Measurements from ENCODE around the gene ZBTB7C.

The ZBTB7C gene

GRCh38 chr18:48116017-48116416 lies 293.2 kb downstream of the ZBTB7C start:
- POLR2A ChIA-PET: no interaction called here
- Histone ChIP-seq H3K4me1 (ENCODE audit: control insufficient read depth, insufficient read depth, low read length) (no peaks in the 10 kb centered on the region), H3K27ac (ENCODE audit: extremely low read depth, low read depth, low read length) (no peak overlapping the region), H3K4me3 (ENCODE audit: low read depth, low read length) (no peak overlapping the region), H3K36me3 (ENCODE audit: control insufficient read depth in 2 of 2, insufficient read depth in 1 of 2, low read length in 2 of 2) (no peaks in the 10 kb centered on the region), H3K9me3 (ENCODE audit: control insufficient read depth, insufficient read depth, low read depth, low read length) (no peaks in the 10 kb centered on the region)
- TF ChIP-seq, protein P1, sequence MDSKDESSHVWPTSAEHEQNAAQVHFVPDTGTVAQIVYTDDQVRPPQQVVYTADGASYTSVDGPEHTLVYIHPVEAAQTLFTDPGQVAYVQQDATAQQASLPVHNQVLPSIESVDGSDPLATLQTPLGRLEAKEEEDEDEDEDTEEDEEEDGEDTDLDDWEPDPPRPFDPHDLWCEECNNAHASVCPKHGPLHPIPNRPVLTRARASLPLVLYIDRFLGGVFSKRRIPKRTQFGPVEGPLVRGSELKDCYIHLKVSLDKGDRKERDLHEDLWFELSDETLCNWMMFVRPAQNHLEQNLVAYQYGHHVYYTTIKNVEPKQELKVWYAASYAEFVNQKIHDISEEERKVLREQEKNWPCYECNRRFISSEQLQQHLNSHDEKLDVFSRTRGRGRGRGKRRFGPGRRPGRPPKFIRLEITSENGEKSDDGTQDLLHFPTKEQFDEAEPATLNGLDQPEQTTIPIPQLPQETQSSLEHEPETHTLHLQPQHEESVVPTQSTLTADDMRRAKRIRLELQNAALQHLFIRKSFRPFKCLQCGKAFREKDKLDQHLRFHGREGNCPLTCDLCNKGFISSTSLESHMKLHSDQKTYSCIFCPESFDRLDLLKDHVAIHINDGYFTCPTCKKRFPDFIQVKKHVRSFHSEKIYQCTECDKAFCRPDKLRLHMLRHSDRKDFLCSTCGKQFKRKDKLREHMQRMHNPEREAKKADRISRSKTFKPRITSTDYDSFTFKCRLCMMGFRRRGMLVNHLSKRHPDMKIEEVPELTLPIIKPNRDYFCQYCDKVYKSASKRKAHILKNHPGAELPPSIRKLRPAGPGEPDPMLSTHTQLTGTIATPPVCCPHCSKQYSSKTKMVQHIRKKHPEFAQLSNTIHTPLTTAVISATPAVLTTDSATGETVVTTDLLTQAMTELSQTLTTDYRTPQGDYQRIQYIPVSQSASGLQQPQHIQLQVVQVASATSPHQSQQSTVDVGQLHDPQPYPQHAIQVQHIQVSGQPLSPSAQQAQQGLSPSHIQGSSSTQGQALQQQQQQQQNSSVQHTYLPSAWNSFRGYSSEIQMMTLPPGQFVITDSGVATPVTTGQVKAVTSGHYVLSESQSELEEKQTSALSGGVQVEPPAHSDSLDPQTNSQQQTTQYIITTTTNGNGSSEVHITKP (tag by site-specific recombination; IDR thresholded peaks at IDR 0.05): peak; percentile 64
- no peak for TF ChIP-seq KLF7 (tag by site-specific recombination; IDR thresholded peaks at IDR 0.05; ENCODE audit: borderline replicate concordance)
- CTCF ChIA-PET: no interaction called here

DNA sequence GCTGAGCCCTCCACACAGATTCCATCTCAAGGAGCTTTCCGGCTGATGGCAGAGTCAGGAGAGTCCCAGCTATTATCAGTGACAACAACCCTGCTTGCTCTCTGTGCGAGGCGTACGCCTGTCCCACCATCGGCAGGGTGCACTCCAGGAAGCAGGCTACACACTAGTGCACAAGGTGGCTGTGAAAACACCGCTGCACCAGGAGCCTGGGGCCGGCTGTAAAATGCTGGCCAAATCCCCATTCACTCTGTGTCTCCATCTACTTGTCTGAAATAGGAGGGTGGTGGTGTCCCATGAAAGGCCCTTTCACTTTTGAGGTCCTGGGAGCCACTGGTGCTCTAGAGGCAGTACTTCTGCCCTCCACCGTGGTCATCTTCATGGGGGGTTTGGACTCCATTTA lies 295.5 kb downstream of the ZBTB7C start:
- no peak overlapping the region for H3K27ac ChIP-seq (ENCODE audit: extremely low read depth, low read depth, low read length)
- H3K4me1 ChIP-seq (ENCODE audit: control insufficient read depth, insufficient read depth, low read length): no peaks in the 10 kb centered on the region
- TF ChIP-seq ZNF302 (tag by site-specific recombination; IDR thresholded peaks at IDR 0.05; ENCODE audit: low read depth) (no peak), OSR2 (tag by site-specific recombination; IDR thresholded peaks at IDR 0.05) (no peak), ZSCAN23 (tag by site-specific recombination; IDR thresholded peaks at IDR 0.05) (no peak), ZNF76 (tag by site-specific recombination; IDR thresholded peaks at IDR 0.05; ENCODE audit: borderline replicate concordance, low read depth) (no peak), ZNF394 (tag by site-specific recombination; IDR thresholded peaks at IDR 0.05; ENCODE audit: borderline replicate concordance) (no peak)
- no peaks in the 10 kb centered on the region for H3K36me3 ChIP-seq (ENCODE audit: control insufficient read depth in 2 of 2, insufficient read depth in 1 of 2, low read length in 2 of 2)
- no peak overlapping the region for H3K4me3 ChIP-seq (ENCODE audit: low read depth, low read length)
- H3K9me3 ChIP-seq (ENCODE audit: control insufficient read depth, insufficient read depth, low read depth, low read length): no peaks in the 10 kb centered on the region
- CTCF ChIA-PET: interaction anchor here (0.5 kb wide), 1 partner anchor 334 kb away, joined by 4 read pairs; no protein-coding TSS in a partner anchor
- POLR2A ChIA-PET: no interaction called here

DNA sequence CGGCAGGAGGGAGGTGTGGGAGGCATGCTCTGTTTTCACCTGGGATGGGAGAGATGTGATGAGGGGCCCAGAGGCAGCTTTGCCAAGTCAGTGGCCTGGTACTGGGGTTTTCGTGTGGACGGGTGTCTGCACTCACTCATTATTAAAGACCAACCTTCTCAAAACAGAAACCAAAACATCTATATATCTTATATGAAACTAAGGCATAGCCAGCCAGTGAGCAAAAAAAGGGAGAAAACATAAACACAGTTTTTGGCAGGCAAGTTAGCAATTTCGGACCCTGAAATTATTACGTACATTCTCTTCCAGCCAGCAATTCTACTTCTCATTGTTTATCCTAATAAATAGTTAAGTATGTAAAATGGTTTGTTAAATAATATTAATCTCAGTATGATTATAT lies 297.6 kb downstream of the ZBTB7C start:
- ChIA-PET POLR2A (no interaction called here), CTCF (interaction anchor here (0.6 kb wide), 1 partner anchor 23 kb away, joined by 3 read pairs; no protein-coding TSS in a partner anchor)
- H3K27ac ChIP-seq (ENCODE audit: extremely low read depth, low read depth, low read length): no peak overlapping the region
- TF ChIP-seq ZNF211 (tag by site-specific recombination; IDR thresholded peaks at IDR 0.05; ENCODE audit: low read depth) (no peak), ZBTB49 (tag by site-specific recombination; IDR thresholded peaks at IDR 0.05; ENCODE audit: low read depth) (no peak), ZNF768 (tag by site-specific recombination; IDR thresholded peaks at IDR 0.05) (no peak), ZSCAN30 (tag by site-specific recombination; IDR thresholded peaks at IDR 0.05) (no peak), ZNF366 (tag by site-specific recombination; conservative IDR thresholded peaks at IDR 0.05) (no peak), ZNF354C (tag by site-specific recombination; IDR thresholded peaks at IDR 0.05; ENCODE audit: borderline replicate concordance, low read depth) (no peak), KLF7 (tag by site-specific recombination; IDR thresholded peaks at IDR 0.05; ENCODE audit: borderline replicate concordance) (no peak), ZNF146 (tag by site-specific recombination; IDR thresholded peaks at IDR 0.05) (no peak), BCL11A (tag by site-specific recombination; IDR thresholded peaks at IDR 0.05; ENCODE audit: low read depth) (no peak)
- no peak overlapping the region for H3K4me3 ChIP-seq (ENCODE audit: low read depth, low read length)
- peaks cover 13% of the 10 kb centered on the region for H3K4me1 ChIP-seq (ENCODE audit: control insufficient read depth, insufficient read depth, low read length)
- H3K36me3 ChIP-seq (ENCODE audit: control insufficient read depth in 2 of 2, insufficient read depth in 1 of 2, low read length in 2 of 2): no peaks in the 10 kb centered on the region
- no peaks in the 10 kb centered on the region for H3K9me3 ChIP-seq (ENCODE audit: control insufficient read depth, insufficient read depth, low read depth, low read length)
